NCI-H146 treated with DMSO at 0.1 percent for 48 hours (cell line): ENCODE results near the gene KRTAP10-7.
"Not testable (repeated sequence)": the region's sequence is repeated elsewhere in the genome, so short reads cannot be mapped to it uniquely, and the experiment has no call there.

ENCODE experiments used
- DNase-seq: peaks from one replicate; lab custom pipeline; 2025; ENCODE audit not compliant: unreplicated experiment; lab: John Stamatoyannopoulos, UW

KRTAP10-7 gene

GRCh38 chr21:44628707-44629391, 28.5 kb downstream of the KRTAP10-7 start:
- DNase-seq, result no peak

GRCh38 chr21:44630440-44630839, 30.0 kb downstream of the KRTAP10-7 start:
- no peak for DNase-seq

GRCh38 chr21:44632067-44632466, 31.7 kb downstream of the KRTAP10-7 start:
- no peak for DNase-seq

GRCh38 chr21:44636209-44637017, 36.0 kb downstream of the KRTAP10-7 start:
- DNase-seq, result no peak

- peak; percentile 18 for DNase-seq
Observed at GRCh38 chr21:44637018-44637850, 36.8 kb downstream of the KRTAP10-7 start, which contains the start of gene KRTAP10-10. Gene KRTAP10-10, plus strand, starts transcription at chr21:44637356. Its CDS starts 62 bp downstream, at chr21:44637418.

GRCh38 chr21:44637851-44638348, 37.5 kb downstream of the KRTAP10-7 start:
- DNase-seq, result not testable (repeated sequence)

GRCh38 chr21:44638506-44639330, 38.3 kb downstream of the KRTAP10-7 start:
- DNase-seq, result not testable (repeated sequence)

GRCh38 chr21:44639331-44639655, 38.9 kb downstream of the KRTAP10-7 start:
- DNase-seq, result no peak

- DNase-seq, result no peak
Observed at GRCh38 chr21:44640761-44641160, 40.4 kb downstream of the KRTAP10-7 start.

GRCh38 chr21:44643741-44644310, 43.4 kb downstream of the KRTAP10-7 start:
- DNase-seq, result no peak

GRCh38 chr21:44644878-44645277, 44.5 kb downstream of the KRTAP10-7 start:
- DNase-seq, result no peak

GRCh38 chr21:44646366-44647221, 46.2 kb downstream of the KRTAP10-7 start, which contains the start of gene KRTAP10-11:
Gene KRTAP10-11, plus strand, starts transcription at chr21:44646414. Its CDS starts 45 bp downstream, at chr21:44646459.
- peak; percentile 41 for DNase-seq

- no peak for DNase-seq
Observed at GRCh38 chr21:44647222-44647552, 46.8 kb downstream of the KRTAP10-7 start.

GRCh38 chr21:44648557-44649311, 48.3 kb downstream of the KRTAP10-7 start:
- DNase-seq, result no peak

GRCh38 chr21:44649521-44650100, 49.2 kb downstream of the KRTAP10-7 start:
- no peak for DNase-seq

- no peak for DNase-seq
Observed at GRCh38 chr21:44650265-44650972, 50.0 kb downstream of the KRTAP10-7 start.

- DNase-seq, result no peak
Observed at GRCh38 chr21:44650973-44651675, 50.7 kb downstream of the KRTAP10-7 start.
